Activated CD4-positive, alpha-beta T cell treated with anti-CD3 and anti-CD28 coated beads, Interleukin-2, amount 10 ng/mL, durations not matched to agents 24 days and 14 days (primary cell): ENCODE data around the gene SUMF1. TPM values are rescaled to one million over a fixed set of nuclear protein-coding genes. Genes with fewer than 3 reads are reported as not detected.
"Not testable (repeated sequence)": the region's sequence is repeated elsewhere in the genome, so short reads cannot be mapped to it uniquely, and the experiment has no call there.

Experiments
- DNase-seq: peaks from one replicate; pipeline ENCODE4 v3.0.0; 2022
- H3K27ac Mint-ChIP-seq: one replicate; pipeline ENCODE4 v1.8.0; 2022; ENCODE audit warnings: mild to moderate bottlenecking, mixed read lengths
- H3K27me3 Mint-ChIP-seq: one replicate; pipeline ENCODE4 v1.8.0; 2022; ENCODE audit warnings: mixed read lengths
- H3K36me3 Mint-ChIP-seq: one replicate; pipeline ENCODE4 v1.8.0; 2022; ENCODE audit warnings: low read depth, mild to moderate bottlenecking, mixed read lengths
- H3K4me1 Mint-ChIP-seq: one replicate; pipeline ENCODE4 v1.8.0; 2021; ENCODE audit warnings: mixed read lengths
- H3K4me3 Mint-ChIP-seq: one replicate; pipeline ENCODE4 v1.8.0; 2022; ENCODE audit warnings: mild to moderate bottlenecking, moderate library complexity, mixed read lengths
- H3K9me3 Mint-ChIP-seq: one replicate; pipeline ENCODE4 v1.8.0; 2021; ENCODE audit warnings: mixed read lengths
- intact Hi-C: fragments of 100-400 bp; cut with micrococcal nuclease; formaldehyde crosslinking; loops from one replicate; pipeline ENCODE4 v1.15.1; 2023
- total RNA-seq: library from RNA; stranded (reverse); gene quantifications from 2 replicates; pipeline ENCODE4 v1.2.3, GENCODE V29; 2022

Gene SUMF1
- total RNA-seq, 1 donor from 2014 or later = 7.4 TPM

DNA sequence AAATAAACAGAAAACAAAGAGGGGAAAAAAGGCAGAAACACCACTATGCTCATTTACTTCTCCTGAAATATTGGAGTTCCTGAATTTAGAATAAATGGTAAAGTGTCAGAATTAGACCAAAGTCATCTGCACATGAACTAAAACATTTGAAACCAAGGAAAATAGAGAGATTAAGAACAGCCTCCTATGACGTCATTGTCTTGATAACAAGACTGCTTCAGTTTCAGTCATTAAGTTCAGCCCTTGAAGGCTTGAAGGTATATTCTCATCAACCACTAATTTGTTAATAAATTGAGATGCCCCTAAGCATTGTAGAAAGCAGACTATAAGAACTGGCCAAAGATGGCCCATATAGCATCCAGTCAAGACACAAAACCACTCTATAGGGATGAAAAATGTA is 2.5 kb downstream of the SUMF1 start:
- no peak overlapping the region for H3K27ac Mint-ChIP-seq
- peaks cover 15% of the 10 kb centered on the region for H3K4me1 Mint-ChIP-seq
- H3K36me3 Mint-ChIP-seq = no peaks in the 10 kb centered on the region
- no peak for DNase-seq
- H3K9me3 Mint-ChIP-seq = no peaks in the 10 kb centered on the region
- no peak overlapping the region for H3K4me3 Mint-ChIP-seq
- intact Hi-C loops = no loop called here
- H3K27me3 Mint-ChIP-seq = no peaks in the 10 kb centered on the region

DNA sequence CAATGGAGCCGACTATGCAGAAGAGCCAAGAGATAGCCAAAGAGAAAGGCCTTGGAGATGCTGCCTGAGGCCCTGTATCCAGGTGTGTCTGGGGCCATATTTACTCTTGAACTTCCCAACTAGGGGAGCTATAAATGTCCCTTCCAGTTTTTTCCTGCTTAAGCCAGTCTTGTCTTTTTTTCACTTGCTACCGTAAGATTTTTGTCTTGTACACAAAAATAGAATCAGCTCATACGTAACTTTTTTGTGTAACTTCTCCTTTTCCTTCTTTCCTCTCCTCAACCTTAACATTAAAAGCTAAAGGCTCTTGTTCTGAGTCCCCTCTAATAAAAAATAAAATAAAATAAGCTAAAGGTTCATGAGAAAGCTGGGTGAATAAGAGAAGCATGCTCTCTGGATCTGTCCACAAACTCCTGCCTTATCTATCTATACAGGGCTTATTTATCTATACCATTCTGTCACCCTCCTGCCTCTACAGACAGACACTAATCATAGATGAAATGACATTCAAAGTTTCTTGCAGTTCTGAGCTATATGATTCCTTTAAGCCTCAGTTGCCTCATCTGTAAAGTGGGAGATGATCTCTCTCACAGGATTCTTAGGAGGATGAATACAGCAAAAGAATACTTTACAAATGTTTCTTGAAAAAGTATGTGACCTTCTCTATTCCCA is 4.6 kb downstream of the SUMF1 start:
- Mint-ChIP-seq H3K4me1 (peaks cover 15% of the 10 kb centered on the region), H3K27ac (no peak overlapping the region), H3K27me3 (no peaks in the 10 kb centered on the region), H3K36me3 (no peaks in the 10 kb centered on the region), H3K4me3 (no peak overlapping the region), H3K9me3 (no peaks in the 10 kb centered on the region)
- intact Hi-C loops = no loop called here
- DNase-seq = no peak

DNA sequence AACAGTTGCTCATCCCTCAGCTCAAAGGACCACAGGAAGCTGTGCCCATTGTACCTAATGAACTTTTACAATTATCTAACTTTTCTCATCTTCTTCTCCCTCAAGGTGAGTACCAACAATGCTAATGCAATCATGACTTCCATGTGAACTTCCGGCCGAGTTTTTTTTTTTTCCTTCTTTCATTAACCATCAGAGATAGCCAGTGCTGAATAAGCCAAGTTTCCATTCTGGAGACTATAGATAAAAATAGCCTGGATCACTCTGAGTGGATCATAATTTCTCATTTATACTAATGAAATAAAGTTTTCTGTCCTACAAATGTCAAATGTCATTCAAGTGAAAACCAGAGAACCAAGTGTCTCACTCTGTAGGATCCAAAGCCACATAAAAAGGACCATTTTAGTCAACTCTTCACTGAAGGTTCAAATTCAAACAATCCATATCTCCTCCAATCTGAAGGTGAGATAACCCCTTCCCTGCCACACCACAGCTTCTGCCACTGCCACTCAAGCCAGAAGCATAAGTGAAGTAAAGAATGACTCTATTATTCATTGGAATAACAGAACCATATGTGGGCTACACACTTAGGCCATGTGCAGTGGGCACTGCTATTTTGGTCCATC is 5.5 kb downstream of the SUMF1 start:
- intact Hi-C loops = no loop called here
- H3K27ac Mint-ChIP-seq = no peak overlapping the region
- H3K9me3 Mint-ChIP-seq = no peaks in the 10 kb centered on the region
- H3K4me3 Mint-ChIP-seq = no peak overlapping the region
- DNase-seq = no peak
- H3K36me3 Mint-ChIP-seq = no peaks in the 10 kb centered on the region
- H3K4me1 Mint-ChIP-seq = peaks cover 10% of the 10 kb centered on the region
- H3K27me3 Mint-ChIP-seq = no peaks in the 10 kb centered on the region

DNA sequence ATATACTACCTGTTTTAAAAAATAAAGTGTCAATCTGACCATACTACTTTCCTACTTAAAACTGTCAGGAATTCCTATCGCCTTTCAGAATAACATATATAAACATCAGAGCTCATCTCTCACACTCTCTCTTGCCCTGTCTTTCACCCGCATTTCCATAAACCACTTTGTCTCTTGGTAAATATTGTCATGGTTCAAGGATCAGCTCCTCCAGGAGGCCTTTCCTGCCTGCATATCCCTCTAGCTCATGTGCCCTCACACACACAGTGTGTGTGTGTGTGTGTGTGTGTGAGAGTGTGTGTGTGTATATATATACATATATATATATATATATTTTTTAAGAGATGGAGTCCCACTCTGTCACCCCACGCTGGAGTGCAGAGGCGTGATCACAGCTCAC is 6.7 kb downstream of the SUMF1 start:
- H3K27ac Mint-ChIP-seq = no peak overlapping the region
- H3K4me1 Mint-ChIP-seq = peaks cover 3% of the 10 kb centered on the region
- no peak for DNase-seq
- no peaks in the 10 kb centered on the region for H3K36me3 Mint-ChIP-seq
- no peaks in the 10 kb centered on the region for H3K9me3 Mint-ChIP-seq
- intact Hi-C loops = no loop called here
- H3K4me3 Mint-ChIP-seq = no peak overlapping the region
- H3K27me3 Mint-ChIP-seq = no peaks in the 10 kb centered on the region

DNA sequence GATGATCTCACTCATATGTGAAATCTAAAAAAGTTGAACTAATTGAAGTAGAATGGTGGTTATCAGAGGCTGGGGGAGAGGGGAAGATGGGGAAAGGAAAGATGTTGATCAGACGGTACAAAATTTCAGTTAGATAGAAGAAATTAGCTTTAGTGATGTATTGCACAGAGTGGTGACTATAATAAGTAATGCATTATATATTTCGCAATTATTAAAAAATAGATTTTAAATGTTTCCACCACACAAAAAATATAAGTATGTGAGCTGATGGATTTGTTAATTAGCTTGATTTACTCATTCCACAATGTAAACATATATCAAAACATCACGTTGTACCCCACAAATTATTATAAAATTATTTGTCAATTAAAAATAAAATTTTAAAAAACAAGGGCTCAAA is 8.1 kb downstream of the SUMF1 start:
- H3K4me3 Mint-ChIP-seq = no peak overlapping the region
- peaks cover 4% of the 10 kb centered on the region for H3K4me1 Mint-ChIP-seq
- H3K27ac Mint-ChIP-seq = no peak overlapping the region
- H3K36me3 Mint-ChIP-seq = no peaks in the 10 kb centered on the region
- intact Hi-C loops = no loop called here
- H3K9me3 Mint-ChIP-seq = no peaks in the 10 kb centered on the region
- no peak for DNase-seq
- no peaks in the 10 kb centered on the region for H3K27me3 Mint-ChIP-seq

DNA sequence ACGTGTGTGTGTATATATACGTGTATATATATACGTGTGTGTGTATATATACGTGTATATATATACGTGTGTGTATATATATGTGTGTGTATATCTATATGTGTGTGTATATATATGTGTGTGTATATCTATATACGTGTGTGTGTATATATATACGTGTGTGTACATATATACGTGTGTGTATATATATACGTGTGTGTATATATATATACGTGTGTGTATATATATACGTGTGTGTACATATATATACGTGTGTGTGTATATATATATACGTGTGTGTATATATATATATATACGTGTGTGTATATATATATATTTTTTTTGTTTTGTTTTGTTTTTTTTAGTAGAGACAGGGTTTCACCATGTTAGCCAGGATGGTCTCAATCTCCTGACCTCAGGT is 10.3 kb downstream of the SUMF1 start:
- DNase-seq, H3K27me3 Mint-ChIP-seq, H3K4me1 Mint-ChIP-seq, H3K9me3 Mint-ChIP-seq, H3K36me3 Mint-ChIP-seq, H3K27ac Mint-ChIP-seq, H3K4me3 Mint-ChIP-seq, intact Hi-C loops: not testable (repeated sequence)

DNA sequence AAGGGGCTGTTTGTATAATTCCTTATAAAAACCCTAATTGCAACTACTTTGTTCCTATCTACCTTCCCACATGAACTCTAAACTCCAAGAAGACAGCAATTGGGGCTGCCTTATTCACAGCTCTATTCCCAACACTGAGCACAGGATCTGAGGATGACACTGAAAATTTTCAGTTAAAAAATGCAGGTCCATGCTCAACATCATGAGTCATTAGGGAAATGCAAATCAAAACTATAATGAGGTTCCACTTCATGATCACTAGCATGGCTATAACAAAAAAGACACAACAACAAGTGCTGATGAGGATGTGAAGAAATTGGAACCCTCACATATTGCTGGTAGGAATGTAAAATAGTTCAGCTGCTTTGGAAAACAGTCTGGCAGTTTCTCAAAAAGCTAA is 12.9 kb downstream of the SUMF1 start:
- Mint-ChIP-seq H3K4me1 (peaks cover 2% of the 10 kb centered on the region), H3K27ac (no peak overlapping the region), H3K27me3 (no peaks in the 10 kb centered on the region), H3K9me3 (no peaks in the 10 kb centered on the region), H3K4me3 (no peak overlapping the region), H3K36me3 (peaks cover 13% of the 10 kb centered on the region)
- intact Hi-C loops = no loop called here
- DNase-seq = no peak

DNA sequence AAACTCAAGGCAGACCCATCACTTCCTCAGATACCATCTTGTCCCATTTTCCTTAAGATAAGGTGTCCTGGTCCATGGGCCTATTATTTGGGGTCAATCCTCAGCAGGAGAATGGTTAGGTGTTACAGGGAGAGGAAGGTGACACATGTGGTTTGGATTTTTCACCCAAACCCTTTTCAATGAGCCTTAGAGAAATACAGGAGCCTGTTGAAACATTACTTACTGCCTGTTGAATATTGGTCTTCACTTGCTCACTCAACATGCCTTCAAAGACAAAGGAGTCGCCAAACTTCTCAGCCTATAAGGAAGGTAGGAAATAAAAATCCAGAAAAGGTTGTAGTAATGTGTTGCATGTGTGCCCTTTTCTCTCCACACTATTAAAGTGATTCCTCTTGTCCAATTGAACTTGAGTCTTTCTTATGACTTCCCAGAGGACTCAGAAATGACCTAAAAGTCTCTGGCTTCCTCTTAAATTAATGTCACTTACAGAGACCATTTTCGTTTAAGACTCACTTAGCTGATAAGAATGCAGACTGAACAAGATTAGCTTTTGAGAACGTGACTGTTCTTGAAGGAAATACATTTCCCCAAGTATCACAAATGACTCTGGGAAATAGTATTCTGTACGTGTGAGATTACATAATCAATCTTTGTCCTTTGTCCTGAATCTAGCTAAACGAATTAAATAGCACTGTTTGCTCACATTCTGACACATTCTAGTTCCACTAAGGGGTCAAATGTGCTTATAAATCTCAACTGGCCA is 17.8 kb downstream of the SUMF1 start:
- DNase-seq = no peak
- Mint-ChIP-seq H3K36me3 (peaks cover 25% of the 10 kb centered on the region), H3K4me1 (no peaks in the 10 kb centered on the region), H3K27ac (no peak overlapping the region), H3K9me3 (no peaks in the 10 kb centered on the region), H3K27me3 (no peaks in the 10 kb centered on the region), H3K4me3 (no peak overlapping the region)
- intact Hi-C loops = no loop called here

DNA sequence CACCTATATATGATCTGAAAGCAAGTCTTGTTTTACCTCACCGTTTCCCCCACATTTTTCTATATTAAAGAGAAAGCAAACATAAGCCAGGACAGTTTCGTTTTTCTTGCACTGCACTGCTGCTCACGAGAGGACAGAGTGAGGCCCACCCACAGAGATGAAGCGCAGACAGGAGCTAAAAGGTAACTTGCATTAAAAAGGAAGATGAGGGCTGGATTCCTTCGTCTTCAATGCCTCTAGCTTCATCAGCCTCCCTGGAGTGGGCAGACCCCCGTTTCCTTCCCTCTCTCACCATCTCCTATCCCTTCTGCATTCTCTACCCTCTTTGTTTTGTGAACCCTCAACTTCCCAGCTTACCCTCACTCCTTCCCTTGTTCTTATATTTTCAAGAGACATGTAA is 18.9 kb downstream of the SUMF1 start:
- peaks cover 26% of the 10 kb centered on the region for H3K36me3 Mint-ChIP-seq
- no peaks in the 10 kb centered on the region for H3K27me3 Mint-ChIP-seq
- no peaks in the 10 kb centered on the region for H3K4me1 Mint-ChIP-seq
- H3K9me3 Mint-ChIP-seq = no peaks in the 10 kb centered on the region
- no peak overlapping the region for H3K27ac Mint-ChIP-seq
- no peak overlapping the region for H3K4me3 Mint-ChIP-seq
- DNase-seq = no peak
- intact Hi-C loops = no loop called here

DNA sequence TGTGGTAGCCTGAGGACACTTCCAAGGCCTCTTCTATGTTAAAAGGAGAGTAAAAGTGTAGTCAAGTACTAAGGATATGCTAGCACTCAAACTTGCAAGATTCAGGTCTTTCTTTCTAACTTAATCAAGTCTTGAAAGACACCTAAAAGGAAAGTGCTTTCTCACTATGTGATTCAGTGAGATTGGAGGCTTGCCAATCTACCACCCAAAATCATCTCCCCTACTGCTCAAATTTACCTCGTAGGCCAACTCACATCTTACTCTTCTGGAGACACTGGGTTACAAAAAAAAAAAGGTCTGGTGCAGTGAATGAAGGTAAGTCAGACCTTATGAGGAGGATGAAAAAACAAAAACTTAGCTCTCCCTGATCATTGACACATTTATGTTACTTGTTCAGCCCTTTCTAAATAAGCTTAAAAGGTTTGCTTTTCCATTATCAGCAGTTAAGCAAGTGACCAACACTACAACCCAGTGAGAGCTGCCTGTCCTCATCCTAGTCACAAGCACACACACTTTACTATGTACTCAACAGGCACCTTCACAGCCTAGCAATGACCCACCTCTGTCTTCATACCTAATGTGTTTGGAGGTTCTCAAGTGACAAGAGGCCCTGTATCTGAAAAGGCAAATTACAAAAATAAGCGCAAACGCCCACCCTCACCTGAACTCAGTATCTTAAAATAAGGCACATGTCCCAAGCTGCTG is 19.6 kb downstream of the SUMF1 start:
- DNase-seq = no peak
- H3K4me3 Mint-ChIP-seq = no peak overlapping the region
- no peaks in the 10 kb centered on the region for H3K4me1 Mint-ChIP-seq
- intact Hi-C loops = no loop called here
- H3K27me3 Mint-ChIP-seq = no peaks in the 10 kb centered on the region
- no peaks in the 10 kb centered on the region for H3K9me3 Mint-ChIP-seq
- no peak overlapping the region for H3K27ac Mint-ChIP-seq
- peaks cover 23% of the 10 kb centered on the region for H3K36me3 Mint-ChIP-seq

DNA sequence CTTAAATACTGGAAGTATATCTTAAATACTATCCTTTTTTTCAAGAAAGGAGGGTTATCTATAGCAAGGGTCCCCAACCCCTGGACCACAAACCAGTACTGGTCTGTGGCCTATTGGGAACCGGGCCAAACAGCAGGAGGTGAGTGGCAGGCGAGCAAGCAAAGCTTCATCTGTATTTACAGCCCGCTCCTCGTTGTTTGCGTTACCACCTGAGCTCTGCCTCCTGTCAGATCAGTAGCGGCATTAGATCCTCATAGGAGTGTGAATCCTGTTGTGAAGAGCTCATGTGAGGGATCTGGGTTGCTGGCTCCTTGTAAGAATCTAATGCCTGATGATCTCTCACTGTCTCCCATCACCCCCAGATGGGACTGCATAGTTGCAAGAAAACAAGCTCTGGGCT is 26.1 kb downstream of the SUMF1 start:
- DNase-seq = peak; percentile 39
- no peaks in the 10 kb centered on the region for H3K4me1 Mint-ChIP-seq
- H3K4me3 Mint-ChIP-seq = no peak overlapping the region
- no peak overlapping the region for H3K27ac Mint-ChIP-seq
- no peaks in the 10 kb centered on the region for H3K27me3 Mint-ChIP-seq
- no peaks in the 10 kb centered on the region for H3K9me3 Mint-ChIP-seq
- intact Hi-C loops = no loop called here
- H3K36me3 Mint-ChIP-seq = peaks cover 5% of the 10 kb centered on the region

DNA sequence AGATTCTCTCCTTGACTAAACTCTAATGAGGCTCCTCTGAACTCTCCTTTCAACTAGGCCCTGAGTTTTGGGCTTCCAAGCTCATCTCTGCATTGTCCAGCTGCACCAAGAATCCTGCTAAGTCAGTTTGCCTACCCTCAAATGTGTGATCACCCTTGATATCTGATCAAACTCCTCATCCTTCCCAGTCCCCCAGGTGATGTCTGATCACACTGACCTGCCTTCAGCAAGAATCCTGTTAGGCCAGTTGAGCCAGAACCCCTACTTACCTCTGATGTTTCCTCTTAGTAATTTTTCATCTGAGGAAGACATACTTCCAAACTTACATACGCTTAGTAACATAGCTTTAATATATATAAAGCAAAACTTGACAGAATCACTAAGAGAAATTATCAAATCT is 28.8 kb downstream of the SUMF1 start:
- Mint-ChIP-seq H3K9me3 (no peaks in the 10 kb centered on the region), H3K36me3 (peaks cover 8% of the 10 kb centered on the region), H3K4me3 (no peak overlapping the region), H3K4me1 (no peaks in the 10 kb centered on the region), H3K27ac (no peak overlapping the region), H3K27me3 (no peaks in the 10 kb centered on the region)
- intact Hi-C loops = no loop called here
- no peak for DNase-seq

DNA sequence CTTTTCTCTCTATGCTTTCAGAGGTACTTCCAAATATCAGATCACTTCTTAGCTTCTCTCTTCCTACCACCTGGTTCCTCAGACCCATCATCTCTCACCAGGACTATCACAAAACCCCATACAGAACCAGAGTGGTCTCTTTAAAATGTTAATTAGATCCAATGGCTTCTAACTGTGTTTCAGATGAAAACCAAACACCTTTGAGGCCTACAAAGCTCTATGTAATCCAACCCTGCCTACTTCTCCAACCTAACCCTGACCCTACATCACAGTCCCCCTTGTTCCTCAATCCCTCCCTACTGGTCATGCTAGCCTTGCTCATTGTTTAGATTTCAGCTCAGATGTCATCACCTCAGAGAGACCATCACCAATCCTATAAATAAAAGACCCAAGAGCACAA is 34.8 kb downstream of the SUMF1 start:
- intact Hi-C loops = no loop called here
- peaks cover 6% of the 10 kb centered on the region for H3K9me3 Mint-ChIP-seq

More for the DNA sequence above, 34.8 kb downstream of the SUMF1 start:
- no peak overlapping the region for H3K4me3 Mint-ChIP-seq
- H3K36me3 Mint-ChIP-seq = peaks cover 11% of the 10 kb centered on the region
- no peak for DNase-seq
- H3K4me1 Mint-ChIP-seq = no peaks in the 10 kb centered on the region
- H3K27me3 Mint-ChIP-seq = no peaks in the 10 kb centered on the region
- H3K27ac Mint-ChIP-seq = no peak overlapping the region
